ENCODE measurements around the gene ERFL.

Gene ERFL

GRCh38 chr19:41872775-41873647 is 55.2 kb downstream of the ERFL start:
- H3K4me1 Mint-ChIP-seq = peaks cover 85% of the 10 kb centered on the region
- no peak for ATAC-seq
- peak in 1 of 2 donors; percentile 78 for DNase-seq (ENCODE audit: low spot score in 2 of 2)
- H3K4me3 Mint-ChIP-seq = peak overlapping the region; percentile 73
- peak overlapping the region; percentile 92 for H3K27ac Mint-ChIP-seq
- H3K36me3 Mint-ChIP-seq = peaks cover 69% of the 10 kb centered on the region
- no peaks in the 10 kb centered on the region for H3K9me3 Mint-ChIP-seq

GRCh38 chr19:41872384-41872774 is 55.9 kb downstream of the ERFL start:
- Mint-ChIP-seq H3K4me1 (peaks cover 85% of the 10 kb centered on the region), H3K36me3 (peaks cover 75% of the 10 kb centered on the region), H3K4me3 (peak overlapping the region; percentile 73), H3K27ac (peak overlapping the region; percentile 92), H3K9me3 (no peaks in the 10 kb centered on the region)
- ATAC-seq (no peak), DNase-seq (ENCODE audit: low spot score in 2 of 2) (no peak)

GRCh38 chr19:41871573-41872383 is 56.5 kb downstream of the ERFL start:
- Mint-ChIP-seq H3K4me1 (peaks cover 79% of the 10 kb centered on the region), H3K36me3 (peaks cover 81% of the 10 kb centered on the region), H3K9me3 (no peaks in the 10 kb centered on the region), H3K27ac (peak overlapping the region; percentile 92), H3K4me3 (peak overlapping the region; percentile 73)
- peak; percentile 48 to 86 for DNase-seq (ENCODE audit: low spot score in 2 of 2)
- peak; percentile 79 for ATAC-seq

- DNase-seq (ENCODE audit: low spot score in 2 of 2) (no peak), ATAC-seq (peak; percentile 62)
- Mint-ChIP-seq H3K9me3 (no peaks in the 10 kb centered on the region), H3K4me3 (peak overlapping the region; percentile 73), H3K27ac (peak overlapping the region; percentile 92), H3K4me1 (peaks cover 73% of the 10 kb centered on the region), H3K36me3 (peaks cover 89% of the 10 kb centered on the region)
These were observed 57.8 kb downstream of the ERFL start for GRCh38 chr19:41870401-41870873.

GRCh38 chr19:41869374-41869955 is 58.8 kb downstream of the ERFL start:
- peak overlapping the region; percentile 45 for H3K4me3 Mint-ChIP-seq
- H3K9me3 Mint-ChIP-seq = no peaks in the 10 kb centered on the region
- peak overlapping the region; percentile 92 for H3K27ac Mint-ChIP-seq
- H3K4me1 Mint-ChIP-seq = peaks cover 74% of the 10 kb centered on the region
- DNase-seq (ENCODE audit: low spot score in 2 of 2) = no peak
- H3K36me3 Mint-ChIP-seq = peaks cover 99% of the 10 kb centered on the region
- no peak for ATAC-seq

- peak overlapping the region; percentile 45 for H3K4me3 Mint-ChIP-seq
- no peak for DNase-seq (ENCODE audit: low spot score in 2 of 2)
- peaks cover 79% of the 10 kb centered on the region for H3K4me1 Mint-ChIP-seq
These were observed 59.3 kb downstream of the ERFL start for GRCh38 chr19:41868989-41869300.

GRCh38 chr19:41868120-41868988 is 59.9 kb downstream of the ERFL start:
- Mint-ChIP-seq H3K27ac (peak overlapping the region; percentile 92), H3K4me1 (peaks cover 82% of the 10 kb centered on the region), H3K4me3 (peak overlapping the region; percentile 45), H3K36me3 (peaks cover 100% of the 10 kb centered on the region), H3K9me3 (no peaks in the 10 kb centered on the region)
- DNase-seq (ENCODE audit: low spot score in 2 of 2) (no peak), ATAC-seq (no peak)

More at GRCh38 chr19:41868989-41869300, 59.3 kb downstream of the ERFL start:
- Mint-ChIP-seq H3K9me3 (no peaks in the 10 kb centered on the region), H3K27ac (peak overlapping the region; percentile 92), H3K36me3 (peaks cover 100% of the 10 kb centered on the region)
- ATAC-seq = no peak

- peaks cover 82% of the 10 kb centered on the region for H3K4me1 Mint-ChIP-seq
- no peaks in the 10 kb centered on the region for H3K9me3 Mint-ChIP-seq
- peak overlapping the region; percentile 92 for H3K27ac Mint-ChIP-seq
- ATAC-seq (peak; percentile 9), DNase-seq (ENCODE audit: low spot score in 2 of 2) (no peak)
- H3K36me3 Mint-ChIP-seq = peaks cover 100% of the 10 kb centered on the region
- H3K4me3 Mint-ChIP-seq = peak overlapping the region; percentile 18
These were observed 62.0 kb downstream of the ERFL start for GRCh38 chr19:41866284-41866683.

GRCh38 chr19:41864374-41864773 is 63.9 kb downstream of the ERFL start:
- H3K9me3 Mint-ChIP-seq = no peaks in the 10 kb centered on the region
- DNase-seq (ENCODE audit: low spot score in 2 of 2) = no peak
- H3K36me3 Mint-ChIP-seq = peaks cover 100% of the 10 kb centered on the region
- peak overlapping the region; percentile 82 for H3K4me3 Mint-ChIP-seq
- peaks cover 76% of the 10 kb centered on the region for H3K4me1 Mint-ChIP-seq
- H3K27ac Mint-ChIP-seq = peak overlapping the region; percentile 95
- no peak for ATAC-seq

GRCh38 chr19:41863209-41863931 is 64.9 kb downstream of the ERFL start:
- peak overlapping the region; percentile 82 for H3K4me3 Mint-ChIP-seq
- peaks cover 90% of the 10 kb centered on the region for H3K36me3 Mint-ChIP-seq
- H3K4me1 Mint-ChIP-seq = peaks cover 66% of the 10 kb centered on the region
- no peak for DNase-seq (ENCODE audit: low spot score in 2 of 2)
- H3K27ac Mint-ChIP-seq = peak overlapping the region; percentile 95
- no peak for ATAC-seq
- H3K9me3 Mint-ChIP-seq = no peaks in the 10 kb centered on the region

- no peak for DNase-seq (ENCODE audit: low spot score in 2 of 2)
- ATAC-seq = no peak
- Mint-ChIP-seq H3K9me3 (no peaks in the 10 kb centered on the region), H3K27ac (peak overlapping the region; percentile 95), H3K36me3 (peaks cover 82% of the 10 kb centered on the region), H3K4me3 (peak overlapping the region; percentile 82), H3K4me1 (peaks cover 57% of the 10 kb centered on the region)
These were observed 65.7 kb downstream of the ERFL start for GRCh38 chr19:41862445-41862986.

- ATAC-seq (no peak), DNase-seq (ENCODE audit: low spot score in 2 of 2) (no peak)
- Mint-ChIP-seq H3K36me3 (peaks cover 75% of the 10 kb centered on the region), H3K4me1 (peaks cover 56% of the 10 kb centered on the region), H3K4me3 (peak overlapping the region; percentile 82), H3K9me3 (no peaks in the 10 kb centered on the region), H3K27ac (peak overlapping the region; percentile 95)
These were observed 66.4 kb downstream of the ERFL start for GRCh38 chr19:41861846-41862245.

- Mint-ChIP-seq H3K36me3 (peaks cover 69% of the 10 kb centered on the region), H3K4me3 (peak overlapping the region; percentile 82), H3K4me1 (peaks cover 53% of the 10 kb centered on the region), H3K9me3 (no peaks in the 10 kb centered on the region), H3K27ac (peak overlapping the region; percentile 95)
- DNase-seq (ENCODE audit: low spot score in 2 of 2) (no peak), ATAC-seq (no peak)
These were observed 67.0 kb downstream of the ERFL start for GRCh38 chr19:41861116-41861768.
